Measurements from ENCODE around the gene ADAM11.

Gene ADAM11

DNA sequence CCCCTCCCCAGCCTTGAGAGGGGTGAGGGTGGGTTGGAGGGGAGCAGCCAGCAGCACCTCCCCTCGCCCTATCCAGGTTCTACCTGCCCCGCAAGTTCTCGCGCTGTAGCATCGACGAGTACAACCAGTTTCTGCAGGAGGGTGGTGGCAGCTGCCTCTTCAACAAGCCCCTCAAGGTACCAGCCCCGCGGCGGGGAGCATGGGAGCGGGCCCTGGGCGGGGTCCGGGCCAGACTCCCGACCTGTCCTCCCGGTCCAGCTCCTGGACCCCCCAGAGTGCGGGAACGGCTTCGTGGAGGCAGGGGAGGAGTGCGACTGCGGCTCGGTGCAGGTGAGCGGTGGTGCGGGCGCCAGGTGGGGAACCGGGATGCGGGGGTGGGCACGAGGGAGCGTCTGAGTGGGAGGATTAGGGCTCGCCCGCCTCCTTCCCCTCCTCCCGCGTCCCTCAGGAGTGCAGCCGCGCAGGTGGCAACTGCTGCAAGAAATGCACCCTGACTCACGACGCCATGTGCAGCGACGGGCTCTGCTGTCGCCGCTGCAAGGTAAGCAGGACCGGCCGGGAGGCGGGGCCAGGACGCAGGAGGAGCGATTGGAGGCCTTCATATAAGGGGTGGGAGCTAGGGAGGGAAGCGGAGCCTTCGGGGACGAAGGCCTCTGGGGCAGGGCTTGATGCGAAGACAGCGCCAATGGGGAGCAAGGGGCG, 16.5 kb downstream of the ADAM11 start:
- DNase-seq (ENCODE audit: low read depth in 2 of 3, low spot score in 1 of 3) = peak; percentile 95 to 99 (median 97)

DNA sequence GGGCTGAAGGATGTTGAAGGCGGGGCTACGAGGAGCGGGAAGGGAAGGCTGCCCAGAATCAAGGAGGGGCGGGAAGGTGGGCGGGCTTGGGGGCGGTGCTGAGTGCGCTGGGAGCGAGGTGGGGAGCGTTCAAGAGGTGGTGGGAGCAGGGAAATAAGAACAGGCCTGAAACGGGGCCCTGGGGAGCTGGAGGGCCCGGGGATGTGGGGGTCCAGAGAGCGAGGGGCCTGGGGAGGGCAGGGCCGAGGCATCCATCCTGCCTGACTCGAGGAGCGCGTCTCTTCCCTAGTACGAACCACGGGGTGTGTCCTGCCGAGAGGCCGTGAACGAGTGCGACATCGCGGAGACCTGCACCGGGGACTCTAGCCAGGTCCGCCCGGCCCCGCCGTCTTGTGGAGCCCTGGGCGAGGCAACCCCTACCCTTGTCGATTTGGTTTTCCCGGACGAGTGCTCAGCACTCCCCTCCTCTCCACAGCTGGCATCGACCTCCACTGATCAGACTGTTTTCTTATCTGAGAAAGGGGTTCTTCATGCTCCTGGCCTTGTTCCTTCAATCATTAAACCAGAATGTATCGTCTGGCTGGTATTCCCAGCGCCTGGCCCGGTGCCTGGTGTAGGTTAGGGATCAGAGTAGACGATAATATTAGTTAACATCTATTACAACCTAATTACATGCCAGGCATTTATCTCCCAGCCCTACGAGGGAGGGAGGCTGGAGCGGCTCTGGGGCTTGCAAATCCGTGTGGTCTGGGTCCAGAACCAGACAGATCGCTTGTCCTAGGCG, 17.2 kb downstream of the ADAM11 start:
- DNase-seq (ENCODE audit: low read depth in 2 of 3, low spot score in 1 of 3) = no peak

DNA sequence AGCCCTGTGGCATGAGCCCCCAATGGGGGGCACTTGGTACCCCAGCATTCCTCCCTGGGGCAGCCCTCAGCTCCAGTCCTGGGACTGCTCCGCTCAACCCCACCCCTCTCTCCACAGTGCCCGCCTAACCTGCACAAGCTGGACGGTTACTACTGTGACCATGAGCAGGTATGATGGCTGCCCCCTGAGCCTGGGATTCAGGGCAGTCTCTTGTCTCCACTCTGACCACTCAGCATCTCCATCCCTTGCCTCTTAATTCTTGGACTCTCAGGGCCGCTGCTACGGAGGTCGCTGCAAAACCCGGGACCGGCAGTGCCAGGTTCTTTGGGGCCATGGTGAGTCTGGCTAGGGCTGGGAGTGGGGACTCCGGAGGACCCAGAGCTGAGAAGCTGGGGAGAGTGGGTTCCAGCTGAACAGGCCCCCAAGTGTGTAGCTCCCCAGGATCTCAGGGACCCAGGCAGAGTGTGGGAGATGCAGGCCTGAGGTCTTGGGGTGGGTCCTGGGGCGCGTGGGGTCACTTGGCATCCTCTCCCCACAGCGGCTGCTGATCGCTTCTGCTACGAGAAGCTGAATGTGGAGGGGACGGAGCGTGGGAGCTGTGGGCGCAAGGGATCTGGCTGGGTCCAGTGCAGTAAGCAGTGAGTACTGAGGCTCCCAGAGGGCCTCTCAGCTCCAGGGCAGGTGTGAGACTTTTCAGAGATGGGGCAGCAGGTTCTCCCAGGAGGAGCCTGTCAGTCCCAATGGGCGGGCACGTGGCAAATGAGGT, 18.0 kb downstream of the ADAM11 start:
- DNase-seq (ENCODE audit: low read depth in 2 of 3, low spot score in 1 of 3) = no peak

DNA sequence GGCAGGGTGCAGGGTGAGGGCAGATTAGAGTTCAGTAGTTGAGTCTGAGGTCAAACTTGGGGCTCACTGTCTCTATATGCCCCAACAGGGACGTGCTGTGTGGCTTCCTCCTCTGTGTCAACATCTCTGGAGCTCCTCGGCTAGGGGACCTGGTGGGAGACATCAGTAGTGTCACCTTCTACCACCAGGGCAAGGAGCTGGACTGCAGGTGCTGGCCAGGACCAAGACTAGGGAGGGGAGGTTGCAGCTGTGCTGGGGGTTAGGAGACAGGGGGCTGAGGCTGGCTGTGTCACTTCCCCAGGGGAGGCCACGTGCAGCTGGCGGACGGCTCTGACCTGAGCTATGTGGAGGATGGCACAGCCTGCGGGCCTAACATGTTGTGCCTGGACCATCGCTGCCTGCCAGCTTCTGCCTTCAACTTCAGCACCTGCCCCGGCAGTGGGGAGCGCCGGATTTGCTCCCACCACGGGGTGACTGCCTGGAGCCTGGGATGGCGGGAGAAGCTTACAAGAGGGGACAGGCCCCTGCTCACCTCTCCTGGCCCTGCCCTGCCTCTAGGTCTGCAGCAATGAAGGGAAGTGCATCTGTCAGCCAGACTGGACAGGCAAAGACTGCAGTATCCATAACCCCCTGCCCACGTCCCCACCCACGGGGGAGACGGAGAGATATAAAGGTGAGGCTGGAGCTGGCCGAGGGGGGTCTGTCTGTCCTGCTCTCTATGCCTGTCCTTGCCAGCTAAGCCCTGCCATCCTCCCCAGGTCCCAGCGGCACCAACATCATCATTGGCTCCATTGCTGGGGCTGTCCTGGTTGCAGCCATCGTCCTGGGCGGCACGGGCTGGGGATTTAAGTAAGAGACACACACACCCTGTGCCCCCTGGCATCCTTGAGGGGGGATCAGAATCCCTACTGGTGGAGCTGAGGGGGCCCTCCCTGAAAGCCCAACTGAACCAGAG, 18.9 kb downstream of the ADAM11 start:
- no peak for DNase-seq (ENCODE audit: low read depth in 2 of 3, low spot score in 1 of 3)

DNA sequence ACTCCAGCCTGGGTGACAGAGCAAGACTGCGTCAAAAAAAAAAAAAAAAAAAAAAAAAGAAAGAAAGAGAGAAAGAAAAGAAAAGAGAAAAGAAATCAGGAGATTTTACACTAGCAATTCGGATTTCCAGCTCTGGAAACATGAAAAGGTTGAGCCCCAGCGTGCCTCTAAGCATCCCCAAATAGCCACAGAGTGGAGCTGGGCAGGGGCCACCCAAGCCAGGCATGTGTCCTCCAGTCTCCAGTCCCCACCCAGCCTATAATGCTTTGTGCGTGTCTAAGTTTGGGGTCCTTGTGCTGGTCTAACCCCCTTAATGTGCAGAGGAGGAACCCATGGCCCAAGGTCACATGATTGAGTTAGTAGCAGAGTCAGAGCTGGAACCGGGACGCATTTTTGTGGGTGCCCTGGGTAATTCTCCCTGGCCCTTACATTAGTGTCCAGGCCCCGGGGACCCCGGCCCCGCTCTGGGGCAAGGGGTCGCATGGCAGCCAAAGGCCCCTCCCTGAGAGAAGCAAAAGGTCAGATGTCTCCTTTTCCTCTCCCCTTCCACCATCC, 19.9 kb downstream of the ADAM11 start:
- DNase-seq (ENCODE audit: low read depth in 2 of 3, low spot score in 1 of 3) = no peak

DNA sequence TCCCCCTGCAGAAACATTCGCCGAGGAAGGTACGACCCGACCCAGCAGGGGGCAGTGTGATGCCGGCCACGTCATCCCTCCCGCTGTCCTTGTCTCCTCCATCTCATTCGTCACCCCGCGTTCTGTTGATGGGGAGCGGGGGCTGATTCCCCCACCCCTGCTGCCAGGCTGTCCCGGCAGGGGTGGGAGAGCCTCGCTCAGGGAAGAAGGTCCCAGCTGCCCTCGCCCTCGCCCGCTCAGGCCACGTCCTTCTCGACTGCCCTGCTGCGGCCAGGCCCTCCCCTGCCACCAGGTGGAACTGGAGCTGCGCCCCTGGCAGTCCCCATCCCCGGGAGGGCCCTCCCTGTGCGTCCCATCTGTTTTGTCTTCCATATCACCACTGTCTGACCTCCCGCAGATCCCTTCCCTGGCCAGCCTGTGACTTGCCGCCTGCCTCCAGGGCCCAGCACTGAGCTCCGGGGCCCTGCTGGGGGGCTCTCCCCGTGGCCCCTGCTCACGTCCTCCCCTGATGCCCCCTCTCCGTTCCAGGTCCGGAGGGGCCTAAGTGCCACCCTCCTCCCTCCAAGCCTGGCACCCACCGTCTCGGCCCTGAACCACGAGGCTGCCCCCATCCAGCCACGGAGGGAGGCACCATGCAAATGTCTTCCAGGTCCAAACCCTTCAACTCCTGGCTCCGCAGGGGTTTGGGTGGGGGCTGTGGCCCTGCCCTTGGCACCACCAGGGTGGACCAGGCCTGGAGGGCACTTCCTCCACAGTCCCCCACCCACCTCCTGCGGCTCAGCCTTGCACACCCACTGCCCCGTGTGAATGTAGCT, 20.6 kb downstream of the ADAM11 start:
- peak; percentile 74 to 89 (median 78) for DNase-seq (ENCODE audit: low read depth in 2 of 3, low spot score in 1 of 3)

DNA sequence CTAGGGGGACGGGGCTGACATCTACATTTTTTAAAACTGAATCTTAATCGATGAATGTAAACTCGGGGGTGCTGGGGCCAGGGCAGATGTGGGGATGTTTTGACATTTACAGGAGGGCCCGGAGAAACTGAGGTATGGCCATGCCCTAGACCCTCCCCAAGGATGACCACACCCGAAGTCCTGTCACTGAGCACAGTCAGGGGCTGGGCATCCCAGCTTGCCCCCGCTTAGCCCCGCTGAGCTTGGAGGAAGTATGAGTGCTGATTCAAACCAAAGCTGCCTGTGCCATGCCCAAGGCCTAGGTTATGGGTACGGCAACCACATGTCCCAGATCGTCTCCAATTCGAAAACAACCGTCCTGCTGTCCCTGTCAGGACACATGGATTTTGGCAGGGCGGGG, 21.4 kb downstream of the ADAM11 start:
- DNase-seq (ENCODE audit: low read depth in 2 of 3, low spot score in 1 of 3) = no peak

DNA sequence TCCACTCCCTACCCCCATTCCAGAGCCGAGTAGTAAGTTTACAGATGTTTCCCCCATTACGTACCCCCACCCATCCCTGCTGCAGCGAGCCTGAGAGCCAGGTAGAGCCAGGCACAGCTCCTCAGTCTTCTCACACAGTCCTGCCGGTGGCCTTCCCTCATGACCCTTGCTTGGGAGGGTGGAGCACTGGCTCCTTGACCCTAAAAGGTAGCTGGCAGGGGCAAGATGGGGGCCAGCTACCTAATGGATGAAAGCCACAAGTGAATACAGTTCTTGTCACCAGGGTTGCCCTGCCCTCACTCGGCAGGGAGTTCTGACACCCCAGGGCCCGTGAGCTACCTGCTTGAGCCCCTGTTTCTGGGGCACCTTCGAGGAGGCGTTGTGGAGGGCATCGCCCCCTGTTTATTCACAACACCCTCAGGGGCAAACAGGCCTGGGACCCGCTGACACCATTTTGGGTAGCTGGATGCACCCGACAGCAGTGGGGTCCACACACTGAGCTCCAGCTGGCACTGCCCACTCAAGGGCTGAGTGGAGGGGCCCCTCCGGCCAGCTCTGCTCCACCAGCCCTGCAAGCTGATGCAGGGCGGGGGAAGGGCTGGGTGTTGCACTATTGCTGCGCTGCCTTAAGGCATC, 22.2 kb downstream of the ADAM11 start:
- DNase-seq (ENCODE audit: low read depth in 2 of 3, low spot score in 1 of 3) = no peak

DNA sequence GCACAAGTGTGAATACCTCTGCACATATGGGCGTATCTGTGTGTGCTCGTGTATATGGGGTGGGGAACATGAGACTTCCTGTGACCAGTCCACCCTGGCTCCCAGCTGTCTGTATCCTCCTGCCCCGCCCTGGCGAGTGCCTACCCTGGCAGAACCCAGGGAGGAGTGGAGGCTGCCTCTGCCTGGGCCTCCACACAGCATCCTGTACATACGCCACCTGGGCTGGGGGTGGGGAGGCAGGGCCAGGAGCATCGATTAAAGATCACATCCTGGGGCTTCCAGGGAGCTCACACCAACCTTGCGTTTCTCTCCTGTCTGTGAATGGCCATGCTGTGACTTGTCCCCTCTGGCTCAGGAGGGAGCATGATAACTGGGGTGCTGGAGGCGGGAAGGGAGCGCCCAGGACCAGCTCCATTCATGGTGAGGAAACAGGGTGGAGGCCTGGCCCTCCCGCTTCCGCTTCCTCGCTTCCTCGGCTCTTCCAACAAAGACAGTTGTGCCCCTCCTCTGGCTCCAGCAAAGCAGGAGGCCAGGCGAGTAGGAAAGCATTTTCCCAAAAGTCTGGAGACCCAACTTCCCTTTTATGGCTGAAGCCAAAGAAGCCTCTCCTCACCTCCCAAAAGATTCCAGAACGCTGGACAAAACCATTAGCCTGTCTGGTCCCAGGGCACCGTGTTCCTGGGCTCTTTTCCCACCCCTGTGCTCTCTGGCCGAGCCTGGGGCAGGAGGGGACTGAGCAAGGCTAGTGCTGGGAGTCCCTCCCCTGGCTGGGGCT, 22.9 kb downstream of the ADAM11 start:
- no peak for DNase-seq (ENCODE audit: low read depth in 2 of 3, low spot score in 1 of 3)

DNA sequence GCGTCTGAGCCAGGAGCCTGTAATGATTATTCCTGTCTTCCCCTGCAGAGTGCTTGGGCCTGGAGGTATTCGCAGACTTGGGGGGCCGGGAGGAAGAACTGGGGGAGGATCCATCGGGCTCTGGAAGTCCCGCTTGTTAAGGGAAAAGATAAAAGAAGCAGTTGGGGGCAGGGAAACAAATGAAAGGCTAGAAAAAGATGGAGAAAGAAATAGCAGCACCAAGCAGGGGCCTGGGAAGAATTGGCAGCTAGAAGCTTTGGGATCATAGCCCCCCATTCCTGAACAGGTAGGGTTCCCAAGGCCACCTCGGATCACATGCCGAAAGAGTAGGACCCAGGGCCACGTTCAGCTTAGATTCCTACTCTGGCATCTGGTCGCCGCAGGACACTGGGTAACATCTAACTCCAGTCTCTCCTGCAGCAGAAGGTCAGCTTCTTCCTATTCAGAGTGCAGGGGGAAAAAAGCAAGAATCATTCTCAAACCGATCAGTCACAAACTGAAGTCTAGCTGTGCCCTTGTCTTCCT, 23.6 kb downstream of the ADAM11 start:
- DNase-seq (ENCODE audit: low read depth in 2 of 3, low spot score in 1 of 3) = no peak

DNA sequence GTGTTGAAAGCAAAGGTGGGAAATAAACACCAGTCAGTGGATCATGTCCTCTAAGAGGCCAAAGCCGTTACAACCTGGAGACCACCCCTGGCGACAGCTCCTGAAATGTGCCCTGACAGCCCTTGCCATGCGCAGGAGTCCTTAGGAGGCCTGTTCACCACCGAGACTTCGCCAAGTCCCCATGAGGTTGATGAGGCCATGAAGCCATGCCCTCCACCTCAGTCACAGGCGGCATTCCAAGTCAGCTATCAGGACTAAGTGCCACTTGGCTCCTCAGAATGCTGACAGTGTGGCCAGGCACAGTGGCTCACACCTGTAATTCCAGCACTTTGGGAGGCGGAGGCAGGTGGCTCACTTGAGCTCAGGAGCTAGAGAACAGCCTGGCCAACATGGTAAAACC, 27.1 kb downstream of the ADAM11 start:
- no peak for DNase-seq (ENCODE audit: low read depth in 2 of 3, low spot score in 1 of 3)

DNA sequence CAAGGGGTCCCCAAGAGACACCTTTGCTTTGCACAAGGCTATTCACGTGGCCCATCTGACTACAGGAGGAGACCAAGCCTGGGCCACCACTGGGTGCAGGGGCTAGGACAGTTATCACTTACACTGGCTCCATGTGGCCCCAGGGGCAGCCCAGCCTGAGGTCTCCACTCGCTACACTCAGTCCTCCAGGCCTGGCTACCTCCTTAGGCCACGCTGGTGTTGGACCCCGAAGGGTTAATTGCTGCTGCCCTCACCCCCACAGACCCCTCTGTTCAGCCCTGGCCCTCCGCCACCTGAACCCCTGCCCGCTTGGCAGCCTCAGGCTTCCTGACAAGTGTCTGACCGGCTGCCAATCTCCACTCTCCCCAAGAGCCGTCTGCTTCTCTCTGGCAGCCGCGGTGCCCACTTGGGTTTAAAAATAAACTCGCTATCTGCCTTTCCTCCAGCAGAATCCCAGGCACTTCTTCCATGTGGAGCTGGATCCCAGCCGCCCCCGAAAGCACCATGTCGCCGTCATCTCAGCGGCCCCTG, 27.8 kb downstream of the ADAM11 start:
- no peak for DNase-seq (ENCODE audit: low read depth in 2 of 3, low spot score in 1 of 3)

DNA sequence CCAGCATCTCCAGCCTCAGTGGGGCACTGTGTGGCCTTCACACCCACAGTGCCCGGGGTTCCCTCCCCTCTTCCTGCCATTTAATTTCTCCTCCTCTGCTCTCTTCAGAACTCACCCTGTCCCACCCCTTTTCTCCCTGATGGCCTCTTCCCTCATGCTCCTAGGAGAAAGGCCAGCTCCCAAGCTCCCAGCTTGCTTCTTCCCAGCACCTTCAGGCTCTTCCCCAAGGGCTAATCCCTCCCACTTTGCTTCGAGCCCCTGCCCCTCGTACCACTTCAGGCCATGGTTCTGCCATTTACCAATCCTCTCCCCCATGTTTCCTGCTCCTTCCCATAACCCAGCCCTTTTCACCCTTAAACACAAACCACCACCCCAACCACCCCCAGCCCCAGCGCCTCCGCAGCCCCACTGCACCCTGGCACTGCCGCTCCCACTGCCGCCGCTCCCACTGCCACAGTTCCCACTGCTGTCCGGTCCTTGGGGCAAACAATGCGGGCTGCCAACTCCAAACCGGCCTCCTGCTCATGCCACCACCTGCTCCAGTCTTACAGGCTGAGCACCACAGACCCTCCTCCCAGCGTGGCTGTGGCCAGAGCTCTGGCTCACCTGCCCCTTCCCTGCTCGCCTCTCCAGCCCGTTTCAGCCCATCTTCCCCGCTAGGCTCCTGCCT, 28.6 kb downstream of the ADAM11 start:
- DNase-seq (ENCODE audit: low read depth in 2 of 3, low spot score in 1 of 3) = no peak

DNA sequence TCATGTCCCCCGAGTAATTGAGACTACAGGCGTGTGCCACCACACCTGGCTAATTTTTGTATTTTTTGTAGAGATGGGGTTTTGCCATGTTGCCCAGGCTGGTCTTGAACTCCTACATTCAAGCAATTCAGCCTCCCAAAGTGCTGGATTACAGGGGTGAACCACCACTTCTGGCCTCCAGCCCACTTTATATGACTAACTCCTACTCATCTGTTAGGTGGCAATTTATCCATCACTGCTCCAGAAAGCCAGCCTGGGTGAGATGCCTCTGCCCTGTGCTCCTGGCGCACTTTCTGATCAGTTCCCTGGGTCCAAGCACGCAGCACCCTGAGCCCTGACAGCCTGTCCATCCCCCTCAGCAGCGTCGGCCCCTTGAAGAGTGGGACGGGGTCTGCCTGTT, 29.4 kb downstream of the ADAM11 start:
- no peak for DNase-seq (ENCODE audit: low read depth in 2 of 3, low spot score in 1 of 3)

DNA sequence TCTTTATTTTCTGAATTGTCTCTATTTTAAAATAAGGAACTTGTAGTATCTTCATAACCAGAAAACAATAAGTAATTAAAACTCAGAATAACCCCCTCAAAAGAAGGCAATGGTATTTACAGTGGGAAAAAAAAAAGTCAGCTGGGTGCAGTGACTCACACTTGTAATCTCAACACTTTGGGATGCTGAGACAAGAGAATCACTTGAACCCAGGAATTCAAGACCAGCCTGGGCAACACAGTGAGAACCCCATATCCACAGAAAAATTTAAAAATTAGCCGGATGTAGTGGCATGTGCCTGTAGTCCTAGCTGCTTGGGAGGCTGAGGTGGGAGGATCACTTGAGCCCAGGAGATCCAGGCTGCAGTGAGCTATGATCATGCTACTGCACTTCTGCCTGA, 33.5 kb downstream of the ADAM11 start:
- DNase-seq (ENCODE audit: low read depth in 2 of 3, low spot score in 1 of 3) = no peak

DNA sequence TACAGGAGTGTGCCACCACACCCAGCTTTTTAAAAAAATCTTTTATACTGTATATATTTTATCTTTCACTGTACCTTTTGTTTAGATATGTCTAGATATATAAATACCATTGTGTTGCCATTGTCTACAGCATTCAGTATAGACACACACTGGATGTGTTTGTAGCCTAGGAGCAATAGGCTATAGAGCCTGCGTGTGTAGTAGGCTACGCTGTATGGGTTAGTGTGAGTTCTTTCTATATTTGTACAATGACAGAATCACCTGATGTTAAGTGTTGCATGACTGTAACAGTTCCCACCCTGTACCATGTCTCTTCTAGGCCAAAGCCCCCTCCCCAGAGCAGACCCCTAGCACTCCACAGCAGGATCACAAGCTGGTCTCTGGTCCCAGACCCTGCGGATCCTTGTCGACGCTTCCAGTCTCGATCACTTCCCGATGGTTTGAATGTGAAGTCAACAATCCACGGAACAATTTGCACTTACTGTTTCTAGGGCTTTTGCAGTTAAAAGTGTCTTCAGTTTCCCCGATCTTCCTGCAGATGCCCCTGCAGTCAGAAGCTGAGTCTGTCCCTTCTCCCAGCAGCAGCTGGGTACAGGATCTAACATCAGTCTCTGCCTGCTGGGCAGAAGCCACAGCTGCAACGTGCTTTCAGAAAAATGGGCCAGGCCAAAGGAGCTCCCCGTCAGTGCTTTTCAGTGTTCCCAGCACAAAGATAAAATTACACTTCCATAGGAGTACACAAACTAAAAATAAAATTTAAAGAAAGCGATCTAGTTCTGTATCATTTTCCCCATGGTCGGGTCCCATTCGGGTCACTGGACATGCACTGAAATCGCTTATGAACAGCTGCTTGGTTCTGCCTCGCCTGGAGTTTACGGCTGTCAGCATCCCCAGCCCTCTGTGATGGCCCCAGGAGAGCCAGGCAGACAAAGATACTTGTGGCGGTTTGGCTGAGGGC, 35.4 kb downstream of the ADAM11 start:
- no peak for DNase-seq (ENCODE audit: low read depth in 2 of 3, low spot score in 1 of 3)

Measured in stimulated activated CD4-positive, alpha-beta T cell treated with anti-CD3 and anti-CD28 coated beads, Interleukin-12 subunit alpha, Interleukin-12 subunit beta, amount 100 ng/mL, for 48 hours (primary cell).